ENCODE results near the gene SLC45A1.

The SLC45A1 gene

DNA sequence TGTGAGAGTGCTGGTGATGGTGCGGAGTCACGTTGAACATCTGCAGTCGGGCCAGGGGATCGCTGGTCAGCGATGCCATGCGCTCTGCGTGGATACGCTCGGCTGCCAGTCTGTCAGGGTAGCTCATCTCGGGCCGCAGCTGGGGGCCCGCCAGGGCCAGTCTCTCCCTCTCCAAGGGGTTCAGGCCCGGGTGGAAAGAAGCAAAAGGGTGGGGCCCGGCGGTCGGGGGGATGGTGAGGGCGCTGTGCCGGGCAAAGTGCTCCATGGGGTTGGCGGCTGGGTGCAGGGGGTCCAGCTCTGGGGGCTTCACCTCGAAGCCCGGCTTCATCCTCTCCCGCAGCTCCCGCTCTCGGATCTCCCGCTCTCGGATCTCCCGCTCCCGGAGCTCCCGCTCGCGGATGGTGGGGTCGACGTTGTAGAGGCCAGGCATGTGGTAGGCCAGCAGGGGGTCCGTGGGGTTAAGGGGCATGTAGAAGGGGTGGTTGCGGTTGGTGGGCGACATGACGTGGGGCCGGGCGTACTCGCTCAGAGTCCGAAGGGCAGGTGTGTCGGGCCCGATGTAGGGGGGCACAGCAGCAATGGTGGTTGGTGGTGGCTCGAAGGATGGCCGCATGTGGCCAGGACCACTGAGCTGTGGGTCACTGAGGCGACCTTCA, 40.5 kb downstream of the SLC45A1 start:
- H4K20me1 ChIP-seq (ENCODE audit: insufficient read depth, low read length), result no peaks in the 10 kb centered on the region
- H3K27me3 ChIP-seq (ENCODE audit: low read depth, low read length), result no peaks in the 10 kb centered on the region
- no peak overlapping the region for H2AFZ ChIP-seq (ENCODE audit: low read depth, low read length)
- no peaks in the 10 kb centered on the region for H3K79me2 ChIP-seq (ENCODE audit: low read length)
- no peaks in the 10 kb centered on the region for H3K4me1 ChIP-seq (ENCODE audit: low read length)
- H3K36me3 ChIP-seq (replicated peaks; ENCODE audit: low read depth, low read length), result peaks cover 2% of the 10 kb centered on the region
- H3K4me2 ChIP-seq (ENCODE audit: low read length), result no peak overlapping the region
- H3K9ac ChIP-seq (ENCODE audit: low read length), result no peak overlapping the region
- H3K4me3 ChIP-seq (ENCODE audit: low read length), result no peak overlapping the region
- no peaks in the 10 kb centered on the region for H3K9me3 ChIP-seq (ENCODE audit: insufficient read depth, low read length)
- no peak overlapping the region for H3K27ac ChIP-seq (ENCODE audit: low read length)
- TF ChIP-seq, protein P1, sequence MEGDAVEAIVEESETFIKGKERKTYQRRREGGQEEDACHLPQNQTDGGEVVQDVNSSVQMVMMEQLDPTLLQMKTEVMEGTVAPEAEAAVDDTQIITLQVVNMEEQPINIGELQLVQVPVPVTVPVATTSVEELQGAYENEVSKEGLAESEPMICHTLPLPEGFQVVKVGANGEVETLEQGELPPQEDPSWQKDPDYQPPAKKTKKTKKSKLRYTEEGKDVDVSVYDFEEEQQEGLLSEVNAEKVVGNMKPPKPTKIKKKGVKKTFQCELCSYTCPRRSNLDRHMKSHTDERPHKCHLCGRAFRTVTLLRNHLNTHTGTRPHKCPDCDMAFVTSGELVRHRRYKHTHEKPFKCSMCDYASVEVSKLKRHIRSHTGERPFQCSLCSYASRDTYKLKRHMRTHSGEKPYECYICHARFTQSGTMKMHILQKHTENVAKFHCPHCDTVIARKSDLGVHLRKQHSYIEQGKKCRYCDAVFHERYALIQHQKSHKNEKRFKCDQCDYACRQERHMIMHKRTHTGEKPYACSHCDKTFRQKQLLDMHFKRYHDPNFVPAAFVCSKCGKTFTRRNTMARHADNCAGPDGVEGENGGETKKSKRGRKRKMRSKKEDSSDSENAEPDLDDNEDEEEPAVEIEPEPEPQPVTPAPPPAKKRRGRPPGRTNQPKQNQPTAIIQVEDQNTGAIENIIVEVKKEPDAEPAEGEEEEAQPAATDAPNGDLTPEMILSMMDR (IDR thresholded peaks at IDR 0.05; ENCODE audit: low read depth, low read length), result no peak
- no peak for TF ChIP-seq EZH2phosphoT487 (IDR thresholded peaks at IDR 0.05; ENCODE audit: low read depth)

DNA sequence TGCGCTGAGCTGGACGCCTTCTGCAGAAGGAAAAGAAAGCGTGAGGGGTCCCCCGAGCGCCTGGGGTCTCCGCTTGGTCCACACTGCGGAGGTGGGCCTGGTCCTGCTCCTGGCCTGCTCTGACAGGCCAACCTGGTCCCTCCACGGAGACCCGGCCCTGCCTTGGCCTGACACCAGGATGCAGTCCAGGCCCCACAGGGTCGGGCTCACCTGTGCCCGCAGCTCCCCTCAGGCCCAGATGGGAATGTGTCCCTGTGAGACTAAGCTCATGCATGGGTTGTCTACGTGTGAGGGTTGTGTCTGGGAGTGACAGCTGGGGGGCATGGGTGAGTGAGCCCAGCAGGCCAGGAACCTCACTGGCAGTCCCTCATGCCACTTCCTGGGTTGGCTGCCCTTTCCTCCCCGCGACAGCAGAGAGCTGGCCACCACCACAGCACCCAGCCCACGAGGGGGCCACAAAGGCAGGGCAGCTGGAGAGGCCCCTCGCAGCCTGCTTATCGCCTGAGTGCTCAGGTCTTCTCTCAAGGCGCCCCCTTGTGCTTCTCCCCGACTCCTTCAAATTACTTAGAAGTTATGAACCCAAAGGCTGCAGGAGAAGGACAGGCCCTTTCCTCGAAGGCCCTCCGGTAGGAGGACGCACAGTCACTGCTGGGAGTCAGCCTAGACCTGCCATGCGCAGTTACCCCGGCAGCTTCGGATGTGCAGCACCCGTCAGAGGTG, 41.1 kb downstream of the SLC45A1 start:
- Histone ChIP-seq H3K4me2 (ENCODE audit: low read length) (no peak overlapping the region), H3K4me1 (ENCODE audit: low read length) (no peaks in the 10 kb centered on the region), H3K27me3 (ENCODE audit: low read depth, low read length) (no peaks in the 10 kb centered on the region), H3K4me3 (ENCODE audit: low read length) (no peak overlapping the region), H3K36me3 (replicated peaks; ENCODE audit: low read depth, low read length) (peaks cover 2% of the 10 kb centered on the region), H4K20me1 (ENCODE audit: insufficient read depth, low read length) (no peaks in the 10 kb centered on the region), H3K9me3 (ENCODE audit: insufficient read depth, low read length) (no peaks in the 10 kb centered on the region), H3K79me2 (ENCODE audit: low read length) (no peaks in the 10 kb centered on the region), H3K27ac (ENCODE audit: low read length) (no peak overlapping the region), H2AFZ (ENCODE audit: low read depth, low read length) (no peak overlapping the region), H3K9ac (ENCODE audit: low read length) (no peak overlapping the region)
- no peak for TF ChIP-seq EZH2phosphoT487 (IDR thresholded peaks at IDR 0.05; ENCODE audit: low read depth)
- TF ChIP-seq, protein P1 (IDR thresholded peaks at IDR 0.05; ENCODE audit: low read depth, low read length), result no peak

DNA sequence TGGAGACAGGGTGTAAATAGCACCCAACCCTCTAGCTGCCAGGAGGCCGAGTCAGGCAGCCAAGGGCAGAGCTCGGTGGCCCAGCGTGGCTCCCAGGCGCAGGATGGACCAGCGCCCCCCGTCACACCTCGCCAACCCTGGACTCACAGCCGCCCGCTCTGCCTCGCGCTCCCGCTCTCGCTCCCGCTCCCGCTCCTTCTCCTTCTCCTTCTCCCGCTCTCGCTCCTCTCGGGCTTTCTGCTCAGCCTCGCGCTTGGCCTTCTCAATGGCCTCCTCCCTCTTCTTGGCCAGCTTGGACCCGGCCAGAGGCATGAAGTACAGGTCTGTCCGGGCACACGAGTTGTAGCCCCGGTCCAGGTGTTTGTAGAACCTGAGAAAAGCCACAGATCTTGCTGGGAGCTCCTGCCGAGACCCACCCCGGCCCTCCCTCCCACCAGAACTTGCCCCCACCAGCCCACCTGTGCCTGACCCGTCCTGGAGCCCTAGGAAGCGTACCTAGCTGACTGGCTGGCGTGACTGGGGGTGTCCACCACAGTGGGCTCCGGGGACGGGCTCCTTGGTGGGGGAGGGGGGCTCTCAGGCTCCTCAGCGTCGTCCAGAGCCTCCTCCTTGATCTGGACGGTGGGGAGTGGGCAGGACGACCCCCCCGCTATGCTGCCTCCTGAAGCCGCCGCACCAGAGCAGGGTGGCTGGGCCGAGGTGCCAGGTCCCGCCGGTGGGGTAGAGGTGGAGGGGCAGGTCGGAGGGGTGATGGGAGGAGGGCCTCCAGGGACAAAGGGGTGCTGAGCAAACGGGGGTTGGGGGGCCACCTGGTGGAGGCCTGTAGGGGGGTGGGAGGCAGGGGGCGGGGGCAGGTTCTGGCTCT, 41.9 kb downstream of the SLC45A1 start:
- Histone ChIP-seq H3K9ac (ENCODE audit: low read length) (no peak overlapping the region), H3K27me3 (ENCODE audit: low read depth, low read length) (no peaks in the 10 kb centered on the region), H3K4me3 (ENCODE audit: low read length) (no peak overlapping the region), H3K9me3 (ENCODE audit: insufficient read depth, low read length) (no peaks in the 10 kb centered on the region), H3K4me1 (ENCODE audit: low read length) (no peaks in the 10 kb centered on the region), H2AFZ (ENCODE audit: low read depth, low read length) (no peak overlapping the region), H4K20me1 (ENCODE audit: insufficient read depth, low read length) (no peaks in the 10 kb centered on the region), H3K27ac (ENCODE audit: low read length) (no peak overlapping the region), H3K79me2 (ENCODE audit: low read length) (no peaks in the 10 kb centered on the region), H3K4me2 (ENCODE audit: low read length) (no peak overlapping the region), H3K36me3 (replicated peaks; ENCODE audit: low read depth, low read length) (peaks cover 2% of the 10 kb centered on the region)
- TF ChIP-seq, protein P1 (IDR thresholded peaks at IDR 0.05; ENCODE audit: low read depth, low read length), result no peak
- TF ChIP-seq EZH2phosphoT487 (IDR thresholded peaks at IDR 0.05; ENCODE audit: low read depth), result no peak
